Panc1 (cell line): Measurements from ENCODE around the gene CAPN2. TPM values are rescaled to one million over a fixed set of nuclear protein-coding genes. Genes with fewer than 3 reads are reported as not detected.

ENCODE experiments used
- ATAC-seq: fragments of 200-7000 bp; cut with Tn5 transposase; 2 replicates; pipeline ENCODE4 v1.9.1; 2020; ENCODE audit warnings: mild to moderate bottlenecking, moderate library complexity
- BruUV-seq: library from RNA; stranded (reverse); fragments of 400-500 nt; replicated peaks from 2 replicates; lab custom pipeline; 2021; lab: Mats Ljungman, UMichigan
- CTCF ChIA-PET: fragments of 300-600 bp; sonication (Branson Sonifier 250); formaldehyde crosslinking; loops from one replicate; lab custom pipeline; 2022; ENCODE audit warnings: antibody characterized with exemption; lab: Charles Lee
- POLR2A ChIA-PET: fragments of 300-600 bp; sonication (Branson Sonifier 250); formaldehyde crosslinking; loops from one replicate; lab custom pipeline; 2022; ENCODE audit warnings: antibody characterized with exemption; lab: Charles Lee
- DNase-seq: peaks from one replicate; pipeline ENCODE4 v3.0.0-alpha.2; 2010; ENCODE audit warnings: low read depth, low spot score
- H3K27ac ChIP-seq: 2 replicates; pipeline ENCODE4 v1.5.1; 2011; ENCODE audit warnings: mild to moderate bottlenecking, low read length, inconsistent platforms
- H3K27me3 ChIP-seq: fragments of 200-500 bp; sonication (Bioruptor generic); 2 replicates; pipeline ENCODE4 v1.6.0; 2014; ENCODE audit warnings: low read length, inconsistent platforms; ENCODE audit not compliant: control insufficient read depth, insufficient read depth
- H3K36me3 ChIP-seq: fragments of 200-500 bp; sonication (Bioruptor generic); 2 replicates; pipeline ENCODE4 v1.5.1; 2014; ENCODE audit warnings: inconsistent platforms, mild to moderate bottlenecking, low read length, moderate library complexity; ENCODE audit not compliant: control insufficient read depth, insufficient read depth
- H3K4me1 ChIP-seq: 2 replicates; pipeline ENCODE4 v1.5.1; 2011; ENCODE audit warnings: inconsistent platforms, mild to moderate bottlenecking, low read length, moderate library complexity; ENCODE audit not compliant: control insufficient read depth, insufficient read depth
- H3K4me3 ChIP-seq, 2 experiments: 2 replicates each; pipeline ENCODE4 v1.5.1; 2011 to 2012; ENCODE audit warnings: low read depth in 2 of 2, low read length in 2 of 2, mild to moderate bottlenecking in 2 of 2, inconsistent platforms in 1 of 2, moderate library complexity in 1 of 2
- H3K9me3 ChIP-seq: fragments of 200-500 bp; sonication (Bioruptor generic); 2 replicates; pipeline ENCODE4 v1.5.1; 2014; ENCODE audit warnings: low read depth, mild to moderate bottlenecking, inconsistent platforms, low read length, moderate library complexity; ENCODE audit not compliant: control insufficient read depth, insufficient read depth
- CTCF ChIP-seq: fragments of 450-650 bp; IDR thresholded peaks from 2 replicates; pipeline ENCODE4 v1.5.1; 2017; ENCODE audit warnings: mild to moderate bottlenecking
- POLR2AphosphoS5 ChIP-seq: IDR thresholded peaks from 2 replicates; pipeline ENCODE4 v1.6.1; 2012; ENCODE audit warnings: mild to moderate bottlenecking, low read depth, low read length, moderate library complexity
- REST ChIP-seq, 2 experiments: IDR thresholded peaks; 2 replicates each; pipeline ENCODE4 v1.6.1; 2011 to 2012; ENCODE audit warnings: low read depth in 2 of 2, control low read depth in 1 of 2, low read length in 1 of 2, mild to moderate bottlenecking in 1 of 2, moderate library complexity in 1 of 2; ENCODE audit not compliant: insufficient read depth in 1 of 2
- SIN3A ChIP-seq: IDR thresholded peaks from 2 replicates; pipeline ENCODE4 v1.6.1; 2012; ENCODE audit warnings: low read depth, mild to moderate bottlenecking, low read length, moderate library complexity, borderline replicate concordance; ENCODE audit not compliant: insufficient read depth
- TCF7L2 ChIP-seq: IDR thresholded peaks from 2 replicates; pipeline ENCODE4 v1.6.1; 2011; ENCODE audit warnings: mild to moderate bottlenecking, low read depth, low read length, inconsistent platforms
- in situ Hi-C: cut with HindIII; loops from 2 replicates; pipeline ENCODE4 v1.10.0; 2016; ENCODE audit warnings: low sequenced_read_pairs, low pct_unique_long_range_greater_than_20kb
- intact Hi-C: fragments of 100-400 bp; cut with micrococcal nuclease; formaldehyde crosslinking; loops from one replicate; pipeline ENCODE4 v1.10.0; 2022; ENCODE audit not compliant: unreplicated experiment
- total RNA-seq: library from RNA; stranded (reverse); gene quantifications from one replicate; pipeline ENCODE4 v1.2.1, GENCODE V29; 2021; ENCODE audit not compliant: unreplicated experiment

The CAPN2 gene
- total RNA-seq, 1 experiment from 2014 or later: 171 TPM

GRCh38 chr1:223707256-223708000 is 4.9 kb upstream of the CAPN2 start:
- H3K27ac ChIP-seq: peak overlapping the region; percentile 96
- ChIA-PET CTCF (interaction anchor here (0.6 to 0.8 kb wide), 3 partner anchors 8 to 42 kb away, joined by 4 to 6 read pairs (median 6); no protein-coding TSS in a partner anchor), POLR2A (interaction anchor here (0.5 to 1.1 kb wide), 3 partner anchors 64 to 475 kb away, joined by 4 to 8 read pairs (median 6); no protein-coding TSS in a partner anchor)
- TF ChIP-seq CTCF: no peak
- no peak for TF ChIP-seq POLR2AphosphoS5
- TF ChIP-seq TCF7L2: no peak
- no peak for TF ChIP-seq SIN3A
- TF ChIP-seq REST (IDR thresholded peaks at IDR 0.05; ENCODE audit: insufficient read depth in 1 of 2, low read depth in 2 of 2, low read length in 1 of 2): no peak
- in situ Hi-C loops: no loop called here
- H3K9me3 ChIP-seq: no peaks in the 10 kb centered on the region
- ATAC-seq (peak; percentile 82), DNase-seq (peak; percentile 98)
- BruUV-seq: no TSS peak
- H3K27me3 ChIP-seq: no peaks in the 10 kb centered on the region
- peaks cover 78% of the 10 kb centered on the region for H3K4me1 ChIP-seq
- no peaks in the 10 kb centered on the region; the same call in 1 of the 2 replicates for H3K36me3 ChIP-seq
- H3K4me3 ChIP-seq: peak overlapping the region; percentile 24 to 53
- intact Hi-C loops: loop anchor here (10.0 kb wide), 1 partner anchor 627 kb away; the partner anchor contains the start of gene NVL

DNA sequence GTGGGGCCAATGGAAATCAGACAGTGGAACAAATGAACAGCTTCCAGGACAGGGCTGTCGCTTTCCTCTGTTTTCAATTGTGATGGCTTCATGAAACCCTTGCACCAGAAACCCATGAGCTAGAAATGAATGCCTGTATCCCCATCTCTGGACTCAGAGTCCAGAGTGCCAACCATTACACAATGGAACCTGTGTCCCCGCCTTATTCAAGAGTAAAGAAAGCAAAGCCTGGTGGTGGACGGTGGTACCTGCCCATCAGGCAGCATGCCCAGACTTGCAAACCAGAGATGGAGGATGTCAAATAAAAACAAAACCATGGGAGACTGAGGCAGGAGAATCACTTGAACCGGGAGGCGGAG is 4.4 kb upstream of the CAPN2 start:
- no peaks in the 10 kb centered on the region for H3K27me3 ChIP-seq
- no peaks in the 10 kb centered on the region for H3K9me3 ChIP-seq
- intact Hi-C loops: loop anchor here (10.0 kb wide), 1 partner anchor 627 kb away; the partner anchor contains the start of gene NVL
- H3K4me3 ChIP-seq: peak overlapping the region; percentile 24 to 53
- no peak for TF ChIP-seq TCF7L2
- TF ChIP-seq SIN3A: no peak
- no peak for TF ChIP-seq REST (IDR thresholded peaks at IDR 0.05; ENCODE audit: insufficient read depth in 1 of 2, low read depth in 2 of 2, low read length in 1 of 2)
- TF ChIP-seq CTCF: no peak
- no peak; the same call in 1 of the 2 replicates for TF ChIP-seq POLR2AphosphoS5
- no TSS peak for BruUV-seq
- DNase-seq (no peak), ATAC-seq (0 out of 2 replicates have a peak, but pooled peaks have one; percentile 17)
- peak overlapping the region; percentile 96 for H3K27ac ChIP-seq
- in situ Hi-C loops: no loop called here
- CTCF ChIA-PET: interaction anchor here (0.6 to 0.8 kb wide), 3 partner anchors 9 to 41 kb away, joined by 4 to 6 read pairs (median 6); no protein-coding TSS in a partner anchor
- POLR2A ChIA-PET: interaction anchor here (1.1 kb wide), 1 partner anchor 137 kb away, joined by 6 read pairs; no protein-coding TSS in a partner anchor
- H3K36me3 ChIP-seq: no peaks in the 10 kb centered on the region; the same call in 1 of the 2 replicates
- H3K4me1 ChIP-seq: peaks cover 72% of the 10 kb centered on the region
